GM18502 (cell line): ENCODE measurements around the gene CEP120.
"Not testable (repeated sequence)": the region's sequence is repeated elsewhere in the genome, so short reads cannot be mapped to it uniquely, and the experiment has no call there.

ENCODE experiments used
- ATAC-seq: cut with Tn5 transposase; IDR thresholded peaks from one replicate; pipeline ENCODE4 v1.9.1; 2021; ENCODE audit warnings: mild to moderate bottlenecking; ENCODE audit not compliant: unreplicated experiment, poor library complexity

Gene CEP120

GRCh38 chr5:123340928-123341327 is 82.3 kb downstream of the CEP120 start:
- ATAC-seq = no peak

GRCh38 chr5:123308377-123308776 is 114.8 kb downstream of the CEP120 start:
- ATAC-seq = not testable (repeated sequence)

- ATAC-seq = no peak
These were observed 117.5 kb downstream of the CEP120 start for GRCh38 chr5:123305751-123306150.

GRCh38 chr5:123304777-123305316 is 118.4 kb downstream of the CEP120 start:
- ATAC-seq = no peak

- ATAC-seq = no peak
These were observed 119.4 kb downstream of the CEP120 start for GRCh38 chr5:123303802-123304201.

GRCh38 chr5:123300266-123300665 is 122.9 kb downstream of the CEP120 start:
- no peak for ATAC-seq

- no peak for ATAC-seq
These were observed 124.1 kb downstream of the CEP120 start for GRCh38 chr5:123299136-123299535.

GRCh38 chr5:123298335-123299030 is 124.7 kb downstream of the CEP120 start:
- ATAC-seq = no peak

- no peak for ATAC-seq
These were observed 125.3 kb downstream of the CEP120 start for GRCh38 chr5:123297866-123298265.

- ATAC-seq = no peak
These were observed 125.9 kb downstream of the CEP120 start for GRCh38 chr5:123297198-123297831.
